ENCODE results near the gene LPIN1.

The LPIN1 gene

DNA sequence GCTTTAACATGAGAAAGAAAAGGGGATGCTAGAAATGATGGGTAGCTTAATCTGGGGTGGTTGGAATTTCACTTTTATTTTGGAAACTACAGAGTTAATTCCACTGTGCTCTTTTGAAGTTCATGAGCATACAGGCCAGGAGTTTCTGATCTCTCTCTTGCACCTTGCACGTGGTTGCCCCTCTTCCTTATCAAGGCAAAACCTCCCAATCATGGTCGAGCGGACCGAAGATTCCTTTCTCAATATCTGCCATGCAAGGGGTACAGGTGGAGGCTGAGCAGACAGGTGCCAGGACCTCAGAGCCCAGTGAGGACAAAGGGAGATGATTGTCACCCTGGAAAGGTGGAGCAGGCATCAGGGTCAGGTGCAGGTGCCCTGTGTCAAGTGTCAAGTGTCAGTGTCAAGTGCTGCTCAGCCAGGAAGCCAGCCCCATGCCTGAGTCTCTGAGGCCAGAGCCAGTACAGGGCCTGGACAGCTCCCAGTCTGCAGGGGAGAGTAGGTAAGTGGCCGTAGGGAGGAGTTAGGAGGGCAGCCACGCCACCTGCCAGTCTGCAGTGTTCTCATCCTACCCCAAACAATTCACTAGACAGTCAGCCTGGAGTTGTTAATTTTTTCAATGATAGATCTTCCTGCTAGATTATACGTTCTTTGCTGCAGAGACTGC is 42.2 kb downstream of the LPIN1 start:
- DNase-seq (ENCODE audit: extremely low read depth, low read depth): no peak
- TF ChIP-seq, protein P1, sequence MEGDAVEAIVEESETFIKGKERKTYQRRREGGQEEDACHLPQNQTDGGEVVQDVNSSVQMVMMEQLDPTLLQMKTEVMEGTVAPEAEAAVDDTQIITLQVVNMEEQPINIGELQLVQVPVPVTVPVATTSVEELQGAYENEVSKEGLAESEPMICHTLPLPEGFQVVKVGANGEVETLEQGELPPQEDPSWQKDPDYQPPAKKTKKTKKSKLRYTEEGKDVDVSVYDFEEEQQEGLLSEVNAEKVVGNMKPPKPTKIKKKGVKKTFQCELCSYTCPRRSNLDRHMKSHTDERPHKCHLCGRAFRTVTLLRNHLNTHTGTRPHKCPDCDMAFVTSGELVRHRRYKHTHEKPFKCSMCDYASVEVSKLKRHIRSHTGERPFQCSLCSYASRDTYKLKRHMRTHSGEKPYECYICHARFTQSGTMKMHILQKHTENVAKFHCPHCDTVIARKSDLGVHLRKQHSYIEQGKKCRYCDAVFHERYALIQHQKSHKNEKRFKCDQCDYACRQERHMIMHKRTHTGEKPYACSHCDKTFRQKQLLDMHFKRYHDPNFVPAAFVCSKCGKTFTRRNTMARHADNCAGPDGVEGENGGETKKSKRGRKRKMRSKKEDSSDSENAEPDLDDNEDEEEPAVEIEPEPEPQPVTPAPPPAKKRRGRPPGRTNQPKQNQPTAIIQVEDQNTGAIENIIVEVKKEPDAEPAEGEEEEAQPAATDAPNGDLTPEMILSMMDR (IDR thresholded peaks at IDR 0.05; ENCODE audit: low read depth, low read length, missing control alignments): no peak
- H3K4me3 ChIP-seq (replicated peaks; ENCODE audit: low read depth, low read length): no peak overlapping the region

DNA sequence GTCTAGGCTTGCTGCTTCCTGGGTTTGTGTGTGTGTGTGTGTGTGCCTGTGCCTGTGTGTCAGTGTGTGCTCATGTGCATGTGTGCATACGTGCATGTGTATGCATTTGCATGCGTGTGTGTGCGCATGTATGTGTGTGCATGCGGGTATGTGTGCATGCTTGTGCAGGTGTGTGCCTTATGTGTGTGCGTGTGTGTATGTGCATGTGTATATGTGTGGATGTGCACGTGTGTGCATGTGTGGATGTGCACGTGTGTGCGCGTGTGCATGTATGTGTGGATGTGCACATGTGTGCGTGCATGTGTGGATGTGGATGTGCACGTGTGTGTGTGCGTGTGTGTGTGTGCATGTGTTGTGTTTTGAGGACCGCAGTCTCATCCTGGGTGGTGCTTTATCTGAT is 42.8 kb downstream of the LPIN1 start:
- no peak for DNase-seq (ENCODE audit: extremely low read depth, low read depth)
- no peak overlapping the region for H3K4me3 ChIP-seq (replicated peaks; ENCODE audit: low read depth, low read length)
- TF ChIP-seq, protein P1 (IDR thresholded peaks at IDR 0.05; ENCODE audit: low read depth, low read length, missing control alignments): no peak

DNA sequence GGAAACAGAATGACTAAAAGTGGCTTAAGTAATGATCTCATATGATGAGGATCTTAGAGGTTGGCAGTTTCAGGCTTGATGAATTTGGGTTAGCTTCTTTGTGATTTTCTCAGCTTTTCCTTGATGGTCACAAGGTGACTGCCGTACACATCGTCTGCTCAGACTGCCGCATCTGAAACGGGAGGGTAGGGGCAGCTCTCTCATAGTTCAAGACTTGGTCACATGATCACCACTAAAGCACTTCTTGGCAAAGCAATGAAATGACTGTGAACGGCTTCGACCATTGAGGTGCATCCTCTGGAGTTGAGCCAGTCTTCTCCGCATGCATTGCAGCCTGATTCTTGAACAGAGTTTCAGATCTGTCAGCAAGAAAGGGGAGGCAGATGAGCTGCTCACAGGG is 43.8 kb downstream of the LPIN1 start:
- DNase-seq (ENCODE audit: extremely low read depth, low read depth): no peak
- TF ChIP-seq, protein P1 (IDR thresholded peaks at IDR 0.05; ENCODE audit: low read depth, low read length, missing control alignments): no peak
- no peak overlapping the region for H3K4me3 ChIP-seq (replicated peaks; ENCODE audit: low read depth, low read length)

DNA sequence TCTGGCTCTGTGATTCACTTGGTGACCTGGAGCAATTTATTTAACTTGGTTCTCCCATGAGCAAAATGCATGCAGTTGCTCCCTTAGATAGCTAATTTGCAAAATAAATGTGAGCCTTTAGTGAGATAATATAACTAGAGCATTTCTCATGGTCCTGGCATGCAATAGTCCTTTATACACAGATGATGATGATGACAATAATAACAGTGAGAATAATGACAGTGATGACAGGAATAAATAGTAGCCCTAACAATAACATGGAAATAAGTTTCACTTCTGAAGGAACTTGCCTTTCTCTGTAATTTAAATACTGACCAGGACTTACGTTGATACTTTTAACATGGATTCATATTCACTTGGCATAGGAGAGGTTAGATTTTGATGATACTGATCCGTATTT is 49.2 kb downstream of the LPIN1 start:
- no peak for DNase-seq (ENCODE audit: extremely low read depth, low read depth)
- TF ChIP-seq, protein P1 (IDR thresholded peaks at IDR 0.05; ENCODE audit: low read depth, low read length, missing control alignments): no peak
- no peak overlapping the region for H3K4me3 ChIP-seq (replicated peaks; ENCODE audit: low read depth, low read length)

DNA sequence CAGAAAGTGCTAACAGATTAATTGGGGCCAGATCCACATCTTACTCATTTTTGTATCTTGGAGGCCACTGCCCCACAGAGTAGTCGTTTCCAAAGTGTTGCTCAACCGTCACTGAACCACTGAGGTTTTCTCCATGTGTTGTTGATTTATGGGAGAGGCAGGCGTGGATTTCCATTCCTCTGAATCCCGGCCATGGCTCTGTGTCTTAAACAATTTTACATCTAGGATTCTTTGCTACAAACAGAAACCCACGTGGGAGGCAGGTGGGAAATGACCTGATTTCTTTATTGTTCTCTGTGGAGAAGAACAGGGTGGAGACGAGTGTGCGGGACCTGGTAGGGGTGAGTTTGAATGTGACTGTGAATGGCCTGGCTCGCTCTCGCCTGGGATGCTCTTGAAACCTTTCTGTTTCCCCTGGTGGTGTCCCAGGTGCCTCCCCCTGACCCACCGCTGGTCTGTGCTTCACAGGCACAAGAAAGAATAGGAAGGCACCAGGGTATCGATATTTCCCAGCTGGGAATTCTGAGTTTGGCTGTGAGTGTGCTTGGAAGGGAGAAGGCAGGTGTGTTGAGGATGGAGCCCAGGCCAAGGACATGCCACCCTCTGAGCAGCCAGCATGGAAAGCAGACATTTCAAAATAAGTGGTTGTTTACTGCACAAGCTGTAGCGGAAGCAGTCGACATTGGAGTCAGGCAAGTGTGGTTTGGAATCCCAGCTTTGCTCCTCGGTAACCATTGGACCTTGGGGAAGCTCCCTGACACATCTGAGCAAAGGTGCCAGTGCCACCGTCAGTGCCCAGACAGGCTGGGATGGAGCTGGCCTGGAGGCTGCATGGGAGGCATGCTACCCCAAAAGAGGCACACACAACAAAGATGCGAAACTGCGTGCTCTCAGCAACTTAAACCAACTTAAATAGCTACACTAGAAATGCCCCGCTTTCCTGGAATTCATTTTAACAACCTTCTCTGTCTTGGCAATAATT is 50.0 kb downstream of the LPIN1 start:
- DNase-seq (ENCODE audit: extremely low read depth, low read depth): peak; percentile 11
- H3K4me3 ChIP-seq (replicated peaks; ENCODE audit: low read depth, low read length): no peak overlapping the region
- TF ChIP-seq, protein P1 (IDR thresholded peaks at IDR 0.05; ENCODE audit: low read depth, low read length, missing control alignments): no peak

DNA sequence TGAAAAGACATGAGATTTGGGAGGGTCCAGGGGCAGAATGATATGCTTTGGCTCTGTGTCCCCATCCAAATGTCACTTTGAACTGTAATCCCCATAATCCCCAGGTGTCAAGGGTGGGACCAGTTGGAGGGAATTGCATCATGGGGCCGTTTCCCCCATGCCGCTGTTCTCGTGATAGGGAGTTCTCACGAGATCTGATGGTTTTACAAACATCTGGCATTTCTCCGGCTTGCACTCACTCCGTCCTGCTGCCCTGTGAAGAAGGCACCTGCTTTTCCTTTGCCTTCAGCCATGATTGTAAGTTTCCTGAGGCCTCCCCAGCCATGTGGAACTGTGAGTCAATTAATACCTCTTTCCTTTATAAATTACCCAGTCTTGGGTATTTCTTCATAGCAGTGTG is 51.4 kb downstream of the LPIN1 start:
- H3K4me3 ChIP-seq (replicated peaks; ENCODE audit: low read depth, low read length): no peak overlapping the region
- TF ChIP-seq, protein P1 (IDR thresholded peaks at IDR 0.05; ENCODE audit: low read depth, low read length, missing control alignments): no peak
- no peak for DNase-seq (ENCODE audit: extremely low read depth, low read depth)
